ELR (cell line): ENCODE measurements around the gene ELMOD3.
"Not testable (repeated sequence)": the region's sequence is repeated elsewhere in the genome, so short reads cannot be mapped to it uniquely, and the experiment has no call there.

ENCODE experiments used
- DNase-seq: peaks from one replicate; pipeline ENCODE4 v3.0.0-alpha.2; 2015; ENCODE audit warnings: low read depth

ELMOD3 gene

GRCh38 chr2:85329181-85329651 lies 25.4 kb upstream of the ELMOD3 start:
- DNase-seq, result no peak

- not testable (repeated sequence) for DNase-seq
Observed at GRCh38 chr2:85329701-85330100, 24.9 kb upstream of the ELMOD3 start.

GRCh38 chr2:85330839-85331636 lies 23.5 kb upstream of the ELMOD3 start:
- no peak for DNase-seq

GRCh38 chr2:85333877-85334276 lies 20.7 kb upstream of the ELMOD3 start:
- DNase-seq, result not testable (repeated sequence)

GRCh38 chr2:85334928-85335327 lies 19.6 kb upstream of the ELMOD3 start:
- no peak for DNase-seq

GRCh38 chr2:85340034-85340892 lies 14.3 kb upstream of the ELMOD3 start:
- no peak for DNase-seq

- no peak for DNase-seq
Observed at GRCh38 chr2:85341269-85342029, 13.1 kb upstream of the ELMOD3 start.

GRCh38 chr2:85342156-85342555 lies 12.4 kb upstream of the ELMOD3 start:
- DNase-seq, result no peak

- DNase-seq, result not testable (repeated sequence)
Observed at GRCh38 chr2:85343207-85343895, 11.2 kb upstream of the ELMOD3 start.

- no peak for DNase-seq
Observed at GRCh38 chr2:85344356-85344954, 10.1 kb upstream of the ELMOD3 start.

GRCh38 chr2:85347599-85347998 lies 7.0 kb upstream of the ELMOD3 start:
- no peak for DNase-seq

- DNase-seq, result peak; percentile 62
Observed at GRCh38 chr2:85353876-85354285, 688 bp upstream of the ELMOD3 start.

GRCh38 chr2:85355073-85355410 lies 473 bp downstream of the ELMOD3 start:
- DNase-seq, result no peak

GRCh38 chr2:85355521-85355920 lies 952 bp downstream of the ELMOD3 start:
- DNase-seq, result peak; percentile 15

GRCh38 chr2:85356186-85356585 lies 1.6 kb downstream of the ELMOD3 start:
- DNase-seq, result no peak

- no peak for DNase-seq
Observed at GRCh38 chr2:85357736-85358135, 3.2 kb downstream of the ELMOD3 start.

GRCh38 chr2:85362653-85363387 lies 8.3 kb downstream of the ELMOD3 start:
- not testable (repeated sequence) for DNase-seq

- no peak for DNase-seq
Observed at GRCh38 chr2:85367180-85367579, 12.6 kb downstream of the ELMOD3 start.

GRCh38 chr2:85368921-85369320 lies 14.4 kb downstream of the ELMOD3 start:
- no peak for DNase-seq

GRCh38 chr2:85369500-85369899 lies 14.9 kb downstream of the ELMOD3 start:
- no peak for DNase-seq

- no peak for DNase-seq
Observed at GRCh38 chr2:85371045-85371444, 16.5 kb downstream of the ELMOD3 start.
